ENCODE results near the gene GNG12. TPM values are rescaled to one million over a fixed set of nuclear protein-coding genes. Genes with fewer than 3 reads are reported as not detected.

The GNG12 gene
- total and polyA plus RNA-seq, 3 experiments from 2014 or later, result 0.71 to 0.77 TPM; not detected in 1

DNA sequence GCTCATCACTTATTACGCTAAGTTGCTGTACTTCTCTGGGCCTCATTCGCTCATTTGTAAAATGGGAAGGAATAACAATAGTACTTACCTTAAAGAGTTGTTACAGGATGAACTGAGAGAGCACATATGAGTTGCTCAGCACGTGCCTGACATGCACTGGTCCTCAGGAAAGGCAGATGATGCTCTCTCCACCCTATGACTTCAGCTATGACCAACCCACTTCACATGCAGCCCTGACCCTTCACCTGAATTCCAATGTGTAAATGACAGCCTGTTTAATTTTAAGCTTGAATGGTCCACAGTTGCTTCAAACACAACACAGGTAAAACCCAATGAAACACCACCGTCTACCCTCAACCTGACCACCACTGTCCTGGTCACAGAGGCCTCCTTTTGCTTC, 115.4 kb downstream of the GNG12 start:
- Mint-ChIP-seq H3K27me3 (peaks cover 0 to 4% of the 10 kb centered on the region in 2 donors), H3K36me3 (no peaks in the 10 kb centered on the region), H3K9me3 (no peaks in the 10 kb centered on the region), H3K27ac (no peak overlapping the region), H3K4me1 (no peaks in the 10 kb centered on the region), H3K4me3 (no peak overlapping the region)
- POLR2A ChIA-PET, result no interaction called here
- no peak overlapping the region for H3K4me3 ChIP-seq (ENCODE audit: low read length)
- H3K9me3 ChIP-seq (ENCODE audit: low read length), result no peaks in the 10 kb centered on the region
- H3K27me3 ChIP-seq (ENCODE audit: insufficient read depth, low read length, poor library complexity, severe bottlenecking), result no peaks in the 10 kb centered on the region
- H3K27ac ChIP-seq (ENCODE audit: low read depth, low read length), result no peak overlapping the region
- DNase-seq, result no peak
- no peaks in the 10 kb centered on the region for H3K36me3 ChIP-seq (ENCODE audit: insufficient read depth, low read length)
- H3K4me1 ChIP-seq (ENCODE audit: insufficient read depth, low read length), result no peaks in the 10 kb centered on the region
- CTCF ChIA-PET, result no interaction called here

DNA sequence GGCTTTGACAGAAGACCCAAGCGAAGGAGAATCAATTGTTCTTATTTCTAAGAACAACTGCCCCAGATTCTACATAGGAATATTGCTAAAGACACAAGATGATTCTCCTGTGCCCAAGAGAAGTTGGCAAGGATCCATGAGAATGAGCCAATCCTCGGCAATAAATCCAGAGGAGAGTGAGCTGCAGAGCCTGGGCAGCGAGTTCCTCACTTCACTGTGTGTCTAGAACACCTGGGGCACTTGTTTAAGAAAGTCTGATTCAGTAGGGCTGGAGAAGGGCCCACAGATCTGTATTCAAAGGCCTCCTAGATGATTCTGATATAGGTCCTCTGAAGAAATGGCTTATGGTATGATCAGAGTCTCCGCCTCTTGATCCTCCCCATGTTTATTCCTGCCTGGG, 116.5 kb downstream of the GNG12 start:
- no peaks in the 10 kb centered on the region for H3K36me3 ChIP-seq (ENCODE audit: insufficient read depth, low read length)
- ChIA-PET CTCF (no interaction called here), POLR2A (no interaction called here)
- H3K4me1 ChIP-seq (ENCODE audit: insufficient read depth, low read length), result no peaks in the 10 kb centered on the region
- Mint-ChIP-seq H3K27me3 (peaks cover 0 to 4% of the 10 kb centered on the region in 2 donors), H3K4me1 (no peaks in the 10 kb centered on the region), H3K27ac (no peak overlapping the region), H3K36me3 (no peaks in the 10 kb centered on the region), H3K4me3 (no peak overlapping the region), H3K9me3 (no peaks in the 10 kb centered on the region)
- no peak overlapping the region for H3K27ac ChIP-seq (ENCODE audit: low read depth, low read length)
- H3K9me3 ChIP-seq (ENCODE audit: low read length), result no peaks in the 10 kb centered on the region
- no peaks in the 10 kb centered on the region for H3K27me3 ChIP-seq (ENCODE audit: insufficient read depth, low read length, poor library complexity, severe bottlenecking)
- no peak overlapping the region for H3K4me3 ChIP-seq (ENCODE audit: low read length)
- no peak for DNase-seq

GRCh38 chr1:67715819-67716218, 117.4 kb downstream of the GNG12 start:
- Histone ChIP-seq H3K4me3 (ENCODE audit: low read length) (no peak overlapping the region), H3K36me3 (ENCODE audit: insufficient read depth, low read length) (no peaks in the 10 kb centered on the region), H3K9me3 (ENCODE audit: low read length) (no peaks in the 10 kb centered on the region), H3K4me1 (ENCODE audit: insufficient read depth, low read length) (no peaks in the 10 kb centered on the region), H3K27me3 (ENCODE audit: insufficient read depth, low read length, poor library complexity, severe bottlenecking) (no peaks in the 10 kb centered on the region), H3K27ac (ENCODE audit: low read depth, low read length) (no peak overlapping the region)
- H3K36me3 Mint-ChIP-seq, result no peaks in the 10 kb centered on the region
- H3K9me3 Mint-ChIP-seq, result no peaks in the 10 kb centered on the region
- H3K4me3 Mint-ChIP-seq, result no peak overlapping the region
- no peak for DNase-seq
- POLR2A ChIA-PET, result no interaction called here
- no peaks in the 10 kb centered on the region for H3K4me1 Mint-ChIP-seq
- H3K27ac Mint-ChIP-seq, result peak overlapping the region in 1 of 8 donors; percentile 15
- CTCF ChIA-PET, result no interaction called here
- peaks cover 0 to 4% of the 10 kb centered on the region in 2 donors for H3K27me3 Mint-ChIP-seq

DNA sequence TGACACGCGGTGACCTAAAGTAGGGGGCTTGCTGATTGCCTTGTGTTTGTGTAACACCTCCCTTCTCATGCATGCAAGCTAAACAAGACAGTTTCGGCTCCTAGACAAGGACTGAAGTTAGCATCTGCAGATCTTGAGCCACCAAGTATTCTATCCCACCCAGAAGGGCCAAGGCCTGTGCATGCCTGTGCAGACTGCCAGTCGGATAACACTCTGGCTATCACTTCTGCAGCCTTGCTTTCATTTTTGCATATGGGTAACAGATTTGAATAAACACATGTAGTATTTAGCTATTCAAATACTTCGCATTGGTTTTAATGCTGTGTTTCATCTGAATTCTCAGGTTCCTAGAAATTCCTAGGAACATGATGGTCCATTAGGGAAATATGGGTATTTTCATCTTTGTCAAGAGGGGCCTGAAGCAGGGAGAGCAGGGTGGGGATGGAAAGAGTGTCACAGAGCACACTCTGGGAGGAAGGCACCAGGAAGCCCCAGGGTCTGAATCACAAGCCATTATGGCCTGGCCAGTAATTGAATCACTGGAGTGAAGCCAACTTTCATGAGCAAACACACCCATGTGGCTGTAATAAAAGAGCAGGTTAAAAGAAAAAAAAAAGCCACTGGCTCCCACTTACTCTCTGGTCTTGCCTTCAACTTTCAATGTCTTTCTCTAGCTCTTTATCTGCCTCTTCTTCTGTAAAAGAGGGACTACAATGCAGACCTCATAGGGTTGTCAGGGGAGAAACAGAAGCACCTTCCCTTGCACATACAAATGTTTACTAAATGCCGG, 120.0 kb downstream of the GNG12 start:
- ChIA-PET CTCF (interaction anchor here (1.7 kb wide), 1 partner anchor 152 kb away, joined by 4 read pairs; no protein-coding TSS in a partner anchor), POLR2A (no interaction called here)
- Histone ChIP-seq H3K36me3 (ENCODE audit: insufficient read depth, low read length) (no peaks in the 10 kb centered on the region), H3K27ac (ENCODE audit: low read depth, low read length) (no peak overlapping the region), H3K4me1 (ENCODE audit: insufficient read depth, low read length) (no peaks in the 10 kb centered on the region), H3K27me3 (ENCODE audit: insufficient read depth, low read length, poor library complexity, severe bottlenecking) (no peaks in the 10 kb centered on the region), H3K4me3 (ENCODE audit: low read length) (no peak overlapping the region), H3K9me3 (ENCODE audit: low read length) (no peaks in the 10 kb centered on the region)
- Mint-ChIP-seq H3K9me3 (no peaks in the 10 kb centered on the region), H3K36me3 (no peaks in the 10 kb centered on the region), H3K27me3 (peaks cover 3 to 4% of the 10 kb centered on the region in 2 donors), H3K4me1 (no peaks in the 10 kb centered on the region), H3K27ac (no peak overlapping the region), H3K4me3 (no peak overlapping the region)
- DNase-seq, result no peak

GRCh38 chr1:67711855-67712212, 121.4 kb downstream of the GNG12 start:
- H3K36me3 ChIP-seq (ENCODE audit: insufficient read depth, low read length), result no peaks in the 10 kb centered on the region
- H3K27me3 ChIP-seq (ENCODE audit: insufficient read depth, low read length, poor library complexity, severe bottlenecking), result no peaks in the 10 kb centered on the region
- Mint-ChIP-seq H3K27me3 (peaks cover 3 to 4% of the 10 kb centered on the region in 2 donors), H3K27ac (no peak overlapping the region), H3K4me3 (no peak overlapping the region), H3K9me3 (no peaks in the 10 kb centered on the region), H3K36me3 (no peaks in the 10 kb centered on the region), H3K4me1 (no peaks in the 10 kb centered on the region)
- H3K4me3 ChIP-seq (ENCODE audit: low read length), result no peak overlapping the region
- ChIA-PET POLR2A (no interaction called here), CTCF (no interaction called here)
- H3K4me1 ChIP-seq (ENCODE audit: insufficient read depth, low read length), result no peaks in the 10 kb centered on the region
- DNase-seq, result no peak
- no peaks in the 10 kb centered on the region for H3K9me3 ChIP-seq (ENCODE audit: low read length)
- no peak overlapping the region for H3K27ac ChIP-seq (ENCODE audit: low read depth, low read length)

- no peak overlapping the region for H3K27ac Mint-ChIP-seq
- Histone ChIP-seq H3K36me3 (ENCODE audit: insufficient read depth, low read length) (no peaks in the 10 kb centered on the region), H3K27me3 (ENCODE audit: insufficient read depth, low read length, poor library complexity, severe bottlenecking) (no peaks in the 10 kb centered on the region), H3K27ac (ENCODE audit: low read depth, low read length) (no peak overlapping the region), H3K4me3 (ENCODE audit: low read length) (no peak overlapping the region), H3K4me1 (ENCODE audit: insufficient read depth, low read length) (no peaks in the 10 kb centered on the region), H3K9me3 (ENCODE audit: low read length) (no peaks in the 10 kb centered on the region)
- no peaks in the 10 kb centered on the region for H3K4me1 Mint-ChIP-seq
- ChIA-PET POLR2A (no interaction called here), CTCF (no interaction called here)
- H3K4me3 Mint-ChIP-seq, result no peak overlapping the region
- no peaks in the 10 kb centered on the region for H3K9me3 Mint-ChIP-seq
- H3K27me3 Mint-ChIP-seq, result peaks cover 3 to 4% of the 10 kb centered on the region in 2 donors
- no peaks in the 10 kb centered on the region for H3K36me3 Mint-ChIP-seq
- no peak for DNase-seq
These were observed 122.0 kb downstream of the GNG12 start for GRCh38 chr1:67711158-67711854.

DNA sequence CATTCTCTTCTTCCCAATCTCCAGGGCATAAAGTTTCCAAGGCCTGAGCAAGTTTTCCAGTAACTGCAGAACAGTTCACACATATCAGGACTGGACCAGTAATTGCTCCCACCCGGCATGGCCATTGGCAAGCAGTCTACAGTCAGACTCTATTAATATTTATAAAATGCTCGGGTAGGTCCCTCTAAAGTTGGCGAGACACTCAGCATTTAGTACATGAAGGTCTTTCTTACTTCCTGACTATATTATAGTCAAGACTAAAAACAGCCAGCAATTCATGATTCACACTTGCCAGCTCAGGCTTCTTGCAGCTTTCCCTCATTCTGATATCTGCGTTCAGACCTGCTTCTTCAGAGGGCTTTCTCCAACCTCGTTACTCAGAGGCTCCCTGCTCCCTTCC, 122.8 kb downstream of the GNG12 start:
- no peak overlapping the region for H3K4me3 ChIP-seq (ENCODE audit: low read length)
- H3K4me3 Mint-ChIP-seq, result no peak overlapping the region
- no peaks in the 10 kb centered on the region for H3K4me1 ChIP-seq (ENCODE audit: insufficient read depth, low read length)
- H3K27ac Mint-ChIP-seq, result no peak overlapping the region
- no peaks in the 10 kb centered on the region for H3K9me3 Mint-ChIP-seq
- H3K27me3 Mint-ChIP-seq, result peaks cover 3 to 4% of the 10 kb centered on the region in 2 donors
- no peak for DNase-seq
- ChIA-PET CTCF (no interaction called here), POLR2A (no interaction called here)
- H3K9me3 ChIP-seq (ENCODE audit: low read length), result no peaks in the 10 kb centered on the region
- no peaks in the 10 kb centered on the region for H3K27me3 ChIP-seq (ENCODE audit: insufficient read depth, low read length, poor library complexity, severe bottlenecking)
- H3K4me1 Mint-ChIP-seq, result no peaks in the 10 kb centered on the region
- no peaks in the 10 kb centered on the region for H3K36me3 ChIP-seq (ENCODE audit: insufficient read depth, low read length)
- no peaks in the 10 kb centered on the region for H3K36me3 Mint-ChIP-seq
- no peak overlapping the region for H3K27ac ChIP-seq (ENCODE audit: low read depth, low read length)

- Histone ChIP-seq H3K9me3 (ENCODE audit: low read length) (no peaks in the 10 kb centered on the region), H3K27me3 (ENCODE audit: insufficient read depth, low read length, poor library complexity, severe bottlenecking) (no peaks in the 10 kb centered on the region), H3K36me3 (ENCODE audit: insufficient read depth, low read length) (no peaks in the 10 kb centered on the region), H3K27ac (ENCODE audit: low read depth, low read length) (no peak overlapping the region), H3K4me1 (ENCODE audit: insufficient read depth, low read length) (no peaks in the 10 kb centered on the region), H3K4me3 (ENCODE audit: low read length) (no peak overlapping the region)
- CTCF ChIA-PET, result no interaction called here
- no peak for DNase-seq
- POLR2A ChIA-PET, result no interaction called here
- H3K27ac Mint-ChIP-seq, result no peak overlapping the region
- peaks cover under 1 to 3% of the 10 kb centered on the region in 2 donors for H3K27me3 Mint-ChIP-seq
- no peaks in the 10 kb centered on the region for H3K36me3 Mint-ChIP-seq
- no peaks in the 10 kb centered on the region for H3K9me3 Mint-ChIP-seq
- no peak overlapping the region for H3K4me3 Mint-ChIP-seq
- no peaks in the 10 kb centered on the region for H3K4me1 Mint-ChIP-seq
These were observed 124.7 kb downstream of the GNG12 start for GRCh38 chr1:67708606-67709005.
